ENCODE measurements around the gene LRIT2. TPM values are rescaled to one million over a fixed set of nuclear protein-coding genes. Genes with fewer than 3 reads are reported as not detected.
A peak's percentile ranks its signal among the peaks of the same experiment; 100 is the strongest.

LRIT2 gene
- total RNA-seq, 1 experiment from 2014 or later, result not detected

GRCh38 chr10:84201244-84201606 is 24.1 kb downstream of the LRIT2 start:
- no peak overlapping the region for H2BK15ac ChIP-seq (ENCODE audit: low read depth, low read length)
- H3K4ac ChIP-seq (ENCODE audit: low read depth, low read length), result no peak overlapping the region
- H4K20me1 ChIP-seq (ENCODE audit: control insufficient read depth, insufficient read depth, insufficient read length), result no peaks in the 10 kb centered on the region
- H4K8ac ChIP-seq (replicated peaks; ENCODE audit: insufficient read length, low read depth, low read length), result no peak overlapping the region
- no peak overlapping the region for H4K91ac ChIP-seq (ENCODE audit: insufficient read length, low read depth, low read length)
- H2BK20ac ChIP-seq (ENCODE audit: low read depth, low read length, poor library complexity, severe bottlenecking), result no peak overlapping the region
- H3K9ac ChIP-seq (ENCODE audit: extremely low read depth, insufficient read length, low read length), result no peak overlapping the region
- no peak overlapping the region for H2AFZ ChIP-seq (ENCODE audit: low read length)
- H3K9me3 ChIP-seq (ENCODE audit: control insufficient read depth, low read depth, low read length), result no peaks in the 10 kb centered on the region
- no peak overlapping the region for H2BK120ac ChIP-seq (ENCODE audit: low read depth, low read length, poor library complexity, severe bottlenecking)
- H3K23me2 ChIP-seq (ENCODE audit: insufficient read length, low read depth, low read length, poor library complexity, severe bottlenecking), result no peaks in the 10 kb centered on the region
- H3K79me2 ChIP-seq (ENCODE audit: insufficient read depth, low read length), result no peaks in the 10 kb centered on the region
- H3K14ac ChIP-seq (ENCODE audit: insufficient read depth, low read length), result no peak overlapping the region; the same call in 1 of the 2 replicates
- H3T11ph ChIP-seq (ENCODE audit: low read length), result no peak overlapping the region
- H3K4me1 Mint-ChIP-seq, result peaks cover 0 to 2% of the 10 kb centered on the region in 2 experiments; a peak in 2 of 4 replicates
- no peak overlapping the region for H4K5ac ChIP-seq (ENCODE audit: insufficient read length, low read depth, low read length)
- H3K4me2 ChIP-seq (ENCODE audit: insufficient read depth, insufficient read length, low read length), result no peak overlapping the region
- H3K23ac ChIP-seq (ENCODE audit: insufficient read length, low read depth, low read length), result no peak overlapping the region
- H3K27ac Mint-ChIP-seq, result no peak overlapping the region
- TF ChIP-seq, protein P1, sequence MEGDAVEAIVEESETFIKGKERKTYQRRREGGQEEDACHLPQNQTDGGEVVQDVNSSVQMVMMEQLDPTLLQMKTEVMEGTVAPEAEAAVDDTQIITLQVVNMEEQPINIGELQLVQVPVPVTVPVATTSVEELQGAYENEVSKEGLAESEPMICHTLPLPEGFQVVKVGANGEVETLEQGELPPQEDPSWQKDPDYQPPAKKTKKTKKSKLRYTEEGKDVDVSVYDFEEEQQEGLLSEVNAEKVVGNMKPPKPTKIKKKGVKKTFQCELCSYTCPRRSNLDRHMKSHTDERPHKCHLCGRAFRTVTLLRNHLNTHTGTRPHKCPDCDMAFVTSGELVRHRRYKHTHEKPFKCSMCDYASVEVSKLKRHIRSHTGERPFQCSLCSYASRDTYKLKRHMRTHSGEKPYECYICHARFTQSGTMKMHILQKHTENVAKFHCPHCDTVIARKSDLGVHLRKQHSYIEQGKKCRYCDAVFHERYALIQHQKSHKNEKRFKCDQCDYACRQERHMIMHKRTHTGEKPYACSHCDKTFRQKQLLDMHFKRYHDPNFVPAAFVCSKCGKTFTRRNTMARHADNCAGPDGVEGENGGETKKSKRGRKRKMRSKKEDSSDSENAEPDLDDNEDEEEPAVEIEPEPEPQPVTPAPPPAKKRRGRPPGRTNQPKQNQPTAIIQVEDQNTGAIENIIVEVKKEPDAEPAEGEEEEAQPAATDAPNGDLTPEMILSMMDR (conservative IDR thresholded peaks at IDR 0.05), result peak; percentile 54
- no peak overlapping the region for H2AK5ac ChIP-seq (ENCODE audit: insufficient read length, low read length)
- no peak overlapping the region for H3K56ac ChIP-seq (ENCODE audit: insufficient read length, low read depth, low read length)
- no peak overlapping the region for H3K4me3 Mint-ChIP-seq
- no CpG with 5 or more reads among the region's 6 CpGs for WGBS (ENCODE audit: extremely low coverage, insufficient read length, low lambda C conversion rate)
- peaks cover 11% of the 10 kb centered on the region for H3K27me3 Mint-ChIP-seq (ENCODE audit: low read depth)
- no peaks in the 10 kb centered on the region for H3K79me1 ChIP-seq (ENCODE audit: insufficient read depth, low read depth, low read length, poor library complexity, severe bottlenecking)
- H2BK12ac ChIP-seq (ENCODE audit: insufficient read length, low read depth, low read length), result no peak overlapping the region
- no peaks in the 10 kb centered on the region for H3K27me3 ChIP-seq (ENCODE audit: insufficient read depth, low read length)
- no peak overlapping the region for H3K18ac ChIP-seq (ENCODE audit: insufficient read length, low read depth, low read length)
- no peaks in the 10 kb centered on the region for H3K4me1 ChIP-seq (ENCODE audit: insufficient read depth, low read length)
- H3K9me3 Mint-ChIP-seq, result no peaks in the 10 kb centered on the region
- no peak overlapping the region for H3K27ac ChIP-seq (ENCODE audit: insufficient read length, low read depth, low read length)
- H2BK5ac ChIP-seq (ENCODE audit: insufficient read length, low read length), result no peak overlapping the region
- peaks cover 0 to 2% (median 0%) of the 10 kb centered on the region in 3 experiments; a peak in 3 of 7 replicates for H3K36me3 Mint-ChIP-seq (ENCODE audit: insufficient read depth in 1 of 3, low read depth in 3 of 3)
- no peak for DNase-seq

Measured in H9 (cell line).